HepG2 (cell line): ENCODE data around the gene CCDC66. TPM values are rescaled to one million over a fixed set of nuclear protein-coding genes. Genes with fewer than 3 reads are reported as not detected.

Experiments
- ATAC-seq: fragments of 200-7000 bp; cut with Tn5 transposase; 3 replicates; pipeline ENCODE4 v1.9.1; 2020; ENCODE audit warnings: mild to moderate bottlenecking, moderate library complexity
- BruUV-seq: library from RNA; stranded (reverse); fragments of 400-500 nt; replicated peaks from 2 replicates; lab custom pipeline; 2021; lab: Mats Ljungman, UMichigan
- CTCF ChIA-PET: fragments of 300-600 bp; formaldehyde crosslinking; extraction: SDS; loops from one replicate; lab custom pipeline; 2021; ENCODE audit warnings: low total read pairs, inconsistent platforms, low intra/inter-chr PET ratio; lab: Yijun Ruan, JAX
- POLR2A ChIA-PET: fragments of 350-600 bp; sonication (Branson Sonifier 250); formaldehyde crosslinking; loops from one replicate; lab custom pipeline; 2020; ENCODE audit warnings: antibody characterized with exemption, inconsistent platforms; lab: Yijun Ruan, JAX
- DNase-seq: peaks from one replicate; pipeline ENCODE4 v3.0.0-alpha.2; 2015; ENCODE audit warnings: low spot score
- FAIRE-seq: peaks from 3 replicates; lab custom pipeline; 2011; peaks lifted over from hg19 to GRCh38; lab: Jason Lieb, UNC
- H2AFZ ChIP-seq: one replicate; pipeline ENCODE4 v1.6.1; 2011; ENCODE audit warnings: low read length, inconsistent platforms
- H3K27ac ChIP-seq: fragments of 300-600 bp; 3 replicates; pipeline ENCODE4 v1.8.0; 2011; ENCODE audit warnings: mixed run types, mild to moderate bottlenecking, mixed read lengths, low read length, inconsistent platforms; ENCODE audit not compliant: insufficient read depth; ENCODE audit errors: extremely low read length
- H3K27me3 ChIP-seq, 2 experiments: fragments of 200-600 bp in 1 of 2; 2 replicates in 1 of 2; 3 replicates in 1 of 2; pipeline versions ENCODE4 v1.6.0 to v1.8.0; 2011; ENCODE audit warnings: low read length in 2 of 2, mild to moderate bottlenecking in 2 of 2, moderate library complexity in 2 of 2, inconsistent platforms in 1 of 2; ENCODE audit not compliant: insufficient read depth in 2 of 2, control insufficient read depth in 1 of 2
- H3K36me3 ChIP-seq, 2 experiments: fragments of 200-600 bp in 1 of 2; replicated peaks in 1 of 2; 2 replicates in 1 of 2; 3 replicates in 1 of 2; pipeline versions ENCODE4 v1.5.1 to v1.8.0; 2011; ENCODE audit warnings: low read length in 2 of 2, inconsistent platforms in 1 of 2; ENCODE audit not compliant: insufficient read depth in 2 of 2, control insufficient read depth in 1 of 2
- H3K4me1 ChIP-seq: 2 replicates; pipeline ENCODE4 v1.5.1; 2012; ENCODE audit warnings: low read length, inconsistent platforms; ENCODE audit not compliant: insufficient read depth
- H3K4me2 ChIP-seq: 2 replicates; pipeline ENCODE4 v1.6.0; 2011; ENCODE audit warnings: low read depth, low read length, inconsistent platforms
- H3K4me3 ChIP-seq, 3 experiments: fragments of 200-600 bp in 1 of 3; sonication (generic), shearing (Covaris generic) in 1 of 3; replicated peaks in 1 of 3; 2 replicates each; pipeline ENCODE4 v1.5.1; 2011 to 2016; ENCODE audit warnings: low read length in 3 of 3, inconsistent platforms in 2 of 3, low read depth in 2 of 3, mild to moderate bottlenecking in 2 of 3, control low read depth in 1 of 3, mixed read lengths in 1 of 3; ENCODE audit not compliant: insufficient read depth in 1 of 3
- H3K79me2 ChIP-seq: one replicate; pipeline ENCODE4 v1.6.1; 2011; ENCODE audit warnings: low read length, inconsistent platforms; ENCODE audit not compliant: insufficient read depth
- H3K9ac ChIP-seq: 2 replicates; pipeline ENCODE4 v1.6.0; 2011; ENCODE audit warnings: mild to moderate bottlenecking, low read depth, low read length, inconsistent platforms; ENCODE audit not compliant: insufficient read depth
- H3K9me3 ChIP-seq: 2 replicates; pipeline ENCODE4 v1.5.1; 2012; ENCODE audit warnings: mild to moderate bottlenecking, low read length
- H4K20me1 ChIP-seq: 2 replicates; pipeline ENCODE4 v1.6.0; 2011; ENCODE audit warnings: inconsistent platforms, mild to moderate bottlenecking, low read length, moderate library complexity; ENCODE audit not compliant: insufficient read depth
- MTA1 ChIP-seq: sonication (generic); formaldehyde crosslinking; IDR thresholded peaks from 2 replicates; pipeline ENCODE4 v1.4.0; 2020; ENCODE audit warnings: missing genetic modification reagents, mild to moderate bottlenecking, borderline replicate concordance
- NR1H2 ChIP-seq: sonication (generic); formaldehyde crosslinking; IDR thresholded peaks from 2 replicates; pipeline ENCODE4 v1.8.1; 2022; ENCODE audit warnings: low read depth, missing genetic modification reagents, borderline replicate concordance
- REL ChIP-seq: sonication (generic); formaldehyde crosslinking; conservative IDR thresholded peaks from 2 replicates; pipeline ENCODE4 v1.8.0; 2022; ENCODE audit warnings: mild to moderate bottlenecking, missing genetic modification reagents, moderate library complexity
- TRAFD1 ChIP-seq: sonication (generic); formaldehyde crosslinking; IDR thresholded peaks from 2 replicates; pipeline ENCODE4 v1.5.1; 2020; ENCODE audit warnings: missing genetic modification reagents, mild to moderate bottlenecking, borderline replicate concordance
- ZFX ChIP-seq: sonication (generic); formaldehyde crosslinking; IDR thresholded peaks from 2 replicates; pipeline ENCODE4 v1.4.0; 2020; ENCODE audit warnings: mild to moderate bottlenecking, low read depth, missing genetic modification reagents, moderate library complexity
- ZNF10 ChIP-seq: sonication (generic); formaldehyde crosslinking; IDR thresholded peaks from 2 replicates; pipeline ENCODE4 v1.4.0; 2020; ENCODE audit warnings: mild to moderate bottlenecking, low read depth, missing genetic modification reagents, borderline replicate concordance
- ZNF18 ChIP-seq: sonication (generic); formaldehyde crosslinking; IDR thresholded peaks from 2 replicates; pipeline ENCODE4 v1.8.0; 2022; ENCODE audit warnings: mild to moderate bottlenecking, missing genetic modification reagents; ENCODE audit not compliant: insufficient replicate concordance
- ZNF580 ChIP-seq: IDR thresholded peaks from 2 replicates; pipeline ENCODE4 v1.6.1; 2016; ENCODE audit warnings: low read depth, borderline replicate concordance
- WGBS: methylation state at CpG from one replicate; pipeline ENCODE4 v1.1.6; 2017; ENCODE audit warnings: low lambda C conversion rate; 5-methylcytosine and 5-hydroxymethylcytosine counted together
- in situ Hi-C: cut with HindIII; loops from 2 replicates; pipeline ENCODE4 v1.10.0; 2017; ENCODE audit warnings: low pct_unique_long_range_greater_than_20kb; ENCODE audit not compliant: extremely low pct_ligation_motif_present
- intact Hi-C: fragments of 100-400 bp; cut with micrococcal nuclease; formaldehyde crosslinking; loops from one replicate; pipeline ENCODE4 v1.10.0; 2022; ENCODE audit not compliant: unreplicated experiment
- polyA plus RNA-seq, 8 experiments: library from polyadenylated mRNA; depleted of rRNA in 3 of 8; stranded (reverse) in 7 of 8; unstranded in 1 of 8; fragments of >200 nt; fragmentation: Illumina TruSeq in 4 of 8; extraction: Trizol in 4 of 8; gene quantifications; 2 replicates each; pipeline versions ENCODE4 v1.2.1 to v1.2.3, GENCODE V29; 2011 to 2016; ENCODE audit warnings: low read depth in 4 of 8, missing spikeins in 1 of 8, mixed read lengths in 1 of 8; ENCODE audit not compliant: insufficient read depth in 1 of 8
- total RNA-seq, 5 experiments: library from RNA; depleted of rRNA; stranded (reverse); fragments of >200 nt; fragmentation: Illumina TruSeq; extraction: Trizol; gene quantifications; 2 replicates each; pipeline ENCODE4 v1.2.3, GENCODE V29; 2016; ENCODE audit warnings: low read depth in 1 of 5

CCDC66 gene
- total and polyA plus RNA-seq, 2 of the 13 experiments (the other 11 are each of a cell fraction or from before 2014, with no cell fraction given) = 8.4 to 19.9 TPM

DNA sequence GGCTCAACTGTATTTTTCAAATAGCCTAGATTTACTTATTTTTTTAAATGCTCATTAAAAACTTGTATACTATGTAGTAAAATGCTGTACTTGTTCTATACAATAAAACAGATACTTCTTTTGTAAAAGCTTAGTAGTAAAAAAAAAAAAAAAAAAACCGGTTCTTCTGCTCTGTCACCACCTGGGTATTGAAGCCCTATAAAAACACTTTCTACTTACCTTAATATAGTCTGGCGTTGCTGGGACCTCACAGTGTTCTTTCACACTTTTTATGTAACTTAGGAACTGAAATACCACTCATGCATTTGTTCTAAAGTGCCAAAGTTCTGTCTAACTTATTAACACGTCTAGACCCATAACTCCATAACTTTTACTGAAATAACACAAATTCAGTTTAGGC, 64.7 kb downstream of the CCDC66 start:
- TF ChIP-seq MTA1 (CRISPR knock-in tag) (no peak), ZFX (no peak), ZNF580 (no peak), TRAFD1 (CRISPR knock-in tag) (no peak)
- H3K4me3 ChIP-seq = no peak overlapping the region
- no peaks in the 10 kb centered on the region for H3K9me3 ChIP-seq
- ChIA-PET POLR2A (no interaction called here), CTCF (no interaction called here)
- TSS peak; percentile 27 for BruUV-seq
- no peak overlapping the region for H2AFZ ChIP-seq
- no peak overlapping the region for H3K27ac ChIP-seq
- H3K9ac ChIP-seq = no peak overlapping the region
- no peak overlapping the region for H3K4me2 ChIP-seq
- H3K79me2 ChIP-seq = no peaks in the 10 kb centered on the region
- H3K36me3 ChIP-seq = peaks cover 5 to 41% of the 10 kb centered on the region in 2 experiments
- in situ Hi-C loops = no loop called here
- no peak for DNase-seq
- no peaks in the 10 kb centered on the region for H4K20me1 ChIP-seq
- no peak for FAIRE-seq
- no peak for ATAC-seq
- WGBS = 93% methylated on average over 3 of the region's 3 CpGs
- no peaks in the 10 kb centered on the region for H3K27me3 ChIP-seq
- intact Hi-C loops = no loop called here
- no peaks in the 10 kb centered on the region for H3K4me1 ChIP-seq

DNA sequence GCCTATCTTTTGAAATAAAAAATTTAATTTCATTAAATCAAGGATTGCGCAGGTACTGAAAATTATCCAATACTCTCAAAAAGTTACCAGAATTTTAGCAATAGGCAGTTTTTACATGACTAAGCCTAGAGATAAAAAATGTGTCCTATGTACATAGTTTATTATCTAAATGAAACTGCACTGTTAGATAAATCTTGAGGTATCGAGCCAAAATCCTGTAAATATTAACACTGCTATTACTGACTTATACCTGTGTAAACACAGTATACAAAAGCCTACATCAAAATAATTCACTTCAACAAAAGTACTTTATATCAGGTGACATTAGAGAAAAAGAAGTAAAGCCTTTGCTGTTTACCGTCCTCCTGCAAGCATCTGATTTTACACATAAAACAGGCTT, 65.4 kb downstream of the CCDC66 start:
- H3K27ac ChIP-seq = no peak overlapping the region
- H3K9ac ChIP-seq = no peak overlapping the region
- BruUV-seq = no TSS peak
- H3K9me3 ChIP-seq = no peaks in the 10 kb centered on the region
- TF ChIP-seq NR1H2 (CRISPR knock-in tag) (no peak), REL (CRISPR knock-in tag) (no peak), ZNF10 (CRISPR knock-in tag) (no peak), ZNF18 (CRISPR knock-in tag) (no peak)
- FAIRE-seq (no peak), ATAC-seq (no peak), DNase-seq (no peak)
- H2AFZ ChIP-seq = no peak overlapping the region
- intact Hi-C loops (no loop called here), in situ Hi-C loops (no loop called here)
- no peaks in the 10 kb centered on the region for H3K4me1 ChIP-seq
- ChIA-PET CTCF (no interaction called here), POLR2A (no interaction called here)
- H3K27me3 ChIP-seq = no peaks in the 10 kb centered on the region
- peaks cover 5 to 44% of the 10 kb centered on the region in 2 experiments for H3K36me3 ChIP-seq
- H3K4me3 ChIP-seq = no peak overlapping the region
- H3K4me2 ChIP-seq = no peak overlapping the region
- H4K20me1 ChIP-seq = no peaks in the 10 kb centered on the region
- no peaks in the 10 kb centered on the region for H3K79me2 ChIP-seq
- 96% methylated on average over 3 of the region's 3 CpGs for WGBS
